ENCODE data around the gene ERG28. TPM values are rescaled to one million over a fixed set of nuclear protein-coding genes. Genes with fewer than 3 reads are reported as not detected.
"Not testable (repeated sequence)": the region's sequence is repeated elsewhere in the genome, so short reads cannot be mapped to it uniquely, and the experiment has no call there.

ERG28 gene
- total RNA-seq, 2 experiments from 2014 or later = 18.0 to 18.7 TPM

GRCh38 chr14:75604979-75605851, 55.5 kb downstream of the ERG28 start:
- CTCF ChIA-PET = no interaction called here

GRCh38 chr14:75602503-75602902, 58.2 kb downstream of the ERG28 start:
- ChIA-PET CTCF (no interaction called here), POLR2A (no interaction called here)

More at GRCh38 chr14:75604979-75605851, 55.5 kb downstream of the ERG28 start:
- POLR2A ChIA-PET = no interaction called here

GRCh38 chr14:75601061-75601460, 59.6 kb downstream of the ERG28 start:
- CTCF ChIA-PET = not testable (repeated sequence)

GRCh38 chr14:75600100-75600499, 60.6 kb downstream of the ERG28 start:
- POLR2A ChIA-PET = not testable (repeated sequence)

More at GRCh38 chr14:75601061-75601460, 59.6 kb downstream of the ERG28 start:
- POLR2A ChIA-PET = not testable (repeated sequence)

More at GRCh38 chr14:75600100-75600499, 60.6 kb downstream of the ERG28 start:
- CTCF ChIA-PET = not testable (repeated sequence)

Other genes with a start within 250 kb of the ERG28 start
- 1 to 10 TPM in 1 of 2 experiments, under 1 TPM in 1; 0.93 to 1.5 TPM for gene JDP2, start 232.9 kb downstream of the ERG28 start, total RNA-seq
- 100 to 1,000 TPM; 122 to 127 TPM for gene BATF, start 138.4 kb downstream of the ERG28 start, total RNA-seq
- 1 to 10 TPM in 1 of 2 experiments, under 1 TPM in 1; 0.67 to 5.0 TPM for gene FLVCR2, start 82.3 kb downstream of the ERG28 start, total RNA-seq
- 10 to 100 TPM; 32.2 to 39.2 TPM for gene TTLL5, start 370 bp upstream of the ERG28 start, total RNA-seq

Data from activated CD8-positive, alpha-beta memory T cell treated with anti-CD3 and anti-CD28 coated beads for 36 hours (primary cell).